GM19035 (cell line): ENCODE results near the gene CNEP1R1.

Experiments used
- ATAC-seq: cut with Tn5 transposase; IDR thresholded peaks from one replicate; pipeline ENCODE4 v1.9.1; 2021; ENCODE audit not compliant: unreplicated experiment

The CNEP1R1 gene

GRCh38 chr16:50059669-50060068 is 34.6 kb downstream of the CNEP1R1 start:
- ATAC-seq, result no peak

GRCh38 chr16:50061326-50061725 is 36.3 kb downstream of the CNEP1R1 start:
- ATAC-seq, result no peak

GRCh38 chr16:50065241-50065623 is 40.2 kb downstream of the CNEP1R1 start:
- no peak for ATAC-seq

GRCh38 chr16:50065624-50066481 is 40.8 kb downstream of the CNEP1R1 start, which contains the start of gene HEATR3:
Gene HEATR3, plus strand, starts transcription at chr16:50065970. Its CDS starts 162 bp downstream, at chr16:50066132.
- ATAC-seq, result peak; percentile 84

GRCh38 chr16:50066482-50067289 is 41.7 kb downstream of the CNEP1R1 start:
- no peak for ATAC-seq

- no peak for ATAC-seq
Measured at GRCh38 chr16:50067290-50067853, 42.3 kb downstream of the CNEP1R1 start.

GRCh38 chr16:50068550-50068949 is 43.5 kb downstream of the CNEP1R1 start:
- no peak for ATAC-seq

DNA sequence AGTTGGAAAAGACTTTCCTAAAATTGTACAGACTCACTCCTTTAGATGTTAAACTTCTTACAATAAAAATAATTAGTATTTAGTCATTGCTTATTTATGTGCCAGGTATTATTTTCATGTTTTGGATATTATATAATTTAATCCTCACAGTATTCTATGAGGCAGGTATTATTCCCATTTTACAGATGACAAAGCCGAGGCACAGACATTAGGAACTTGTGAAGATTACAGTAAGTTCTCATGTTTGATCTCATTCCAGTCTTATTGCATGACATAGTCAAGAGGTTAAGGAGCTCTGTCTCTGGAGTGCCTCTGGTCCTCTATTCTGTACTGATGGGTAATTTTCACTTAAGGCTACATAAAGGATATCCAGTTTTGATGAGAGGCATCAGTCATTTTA is 44.0 kb downstream of the CNEP1R1 start:
- no peak for ATAC-seq

DNA sequence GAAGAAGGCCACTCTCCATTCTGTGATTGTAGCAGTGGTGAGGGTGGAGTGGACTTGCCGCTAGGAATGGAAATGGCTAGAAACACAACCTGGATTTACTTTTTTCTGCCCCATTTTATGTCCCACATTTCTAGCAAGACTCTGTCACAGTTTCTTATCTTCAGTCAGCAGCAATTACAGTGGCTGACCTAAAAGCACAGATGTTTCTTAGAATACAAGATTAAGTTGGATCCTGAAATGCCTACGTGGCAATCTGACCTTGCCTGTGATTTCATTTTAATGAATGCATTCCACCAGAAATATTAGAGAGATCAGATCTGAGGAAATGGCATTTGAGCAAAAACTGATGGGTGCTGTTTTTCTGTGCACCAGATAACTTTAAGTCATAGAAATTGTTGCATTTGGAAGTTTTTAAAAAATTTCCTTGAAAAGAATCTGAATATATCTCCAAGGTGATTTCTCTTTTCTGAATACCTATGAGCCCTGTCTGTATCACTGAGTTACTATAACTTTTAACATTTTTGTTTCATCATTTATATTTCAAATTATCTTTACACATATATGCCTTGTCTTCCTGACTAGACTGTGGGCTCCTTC is 46.1 kb downstream of the CNEP1R1 start:
- no peak for ATAC-seq

- ATAC-seq, result no peak
Measured at GRCh38 chr16:50072730-50073129, 47.7 kb downstream of the CNEP1R1 start.

DNA sequence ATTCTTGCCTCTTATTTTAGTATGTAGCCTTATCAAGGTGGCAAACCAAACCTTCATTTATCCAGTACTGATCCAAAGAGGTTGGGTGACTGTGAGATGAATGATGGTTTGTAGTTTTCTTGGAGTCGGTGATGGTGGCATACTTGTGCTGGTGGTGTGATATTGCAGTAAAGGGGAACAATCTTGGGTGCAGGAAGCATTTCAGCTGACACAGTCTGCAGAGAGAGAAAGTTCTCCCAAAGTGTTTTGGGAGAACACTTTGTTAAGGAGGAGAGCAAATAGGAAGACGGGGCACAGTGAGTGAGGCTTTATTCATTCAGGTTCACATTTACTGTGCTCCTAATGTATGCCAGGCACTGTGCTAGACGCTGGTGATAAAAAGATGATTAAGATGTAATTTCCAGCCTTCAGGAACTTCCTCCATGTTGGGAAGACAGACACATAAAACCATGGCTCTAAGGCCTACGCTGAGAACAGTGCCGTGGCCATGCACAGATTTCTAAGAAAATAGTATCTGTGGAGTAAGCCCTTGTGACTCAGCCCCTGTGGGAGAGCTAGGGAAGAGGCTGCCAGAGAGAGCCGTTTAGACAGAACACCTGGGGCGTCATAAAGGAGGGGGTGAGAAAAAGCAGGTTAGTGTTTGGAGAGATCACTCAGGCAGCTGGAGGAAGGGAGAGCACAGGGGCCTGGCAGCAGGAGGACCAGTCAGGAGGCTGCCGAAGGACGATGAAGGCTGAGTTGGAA is 54.5 kb downstream of the CNEP1R1 start:
- ATAC-seq, result no peak

DNA sequence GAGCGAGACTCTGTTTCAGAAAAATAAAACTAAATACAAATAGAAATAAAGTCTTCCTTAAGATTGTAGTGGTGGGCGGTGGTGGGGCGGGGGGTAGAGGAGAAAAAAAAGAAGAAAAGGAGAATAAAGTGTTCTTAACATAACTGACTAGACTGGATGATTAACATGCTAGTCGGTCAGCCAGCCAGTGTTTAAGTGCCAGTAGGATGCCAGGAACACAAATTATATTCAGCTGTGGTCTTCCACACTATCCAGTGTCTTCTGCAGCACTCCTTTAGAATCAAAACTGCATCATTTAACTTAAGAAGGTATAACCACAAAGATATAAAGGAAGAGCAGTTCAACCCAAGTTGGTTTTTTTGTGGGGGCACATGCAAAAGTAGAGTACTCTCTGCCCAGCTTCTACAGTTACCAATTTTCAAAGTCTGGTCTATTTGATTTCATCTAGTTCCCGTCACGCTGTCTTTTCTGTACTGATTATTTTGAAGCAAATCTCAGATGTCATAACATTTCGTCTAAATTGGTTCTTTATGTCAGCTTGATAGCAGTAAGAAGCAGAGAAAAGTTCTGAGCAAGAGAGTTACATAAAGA is 56.5 kb downstream of the CNEP1R1 start:
- no peak for ATAC-seq

DNA sequence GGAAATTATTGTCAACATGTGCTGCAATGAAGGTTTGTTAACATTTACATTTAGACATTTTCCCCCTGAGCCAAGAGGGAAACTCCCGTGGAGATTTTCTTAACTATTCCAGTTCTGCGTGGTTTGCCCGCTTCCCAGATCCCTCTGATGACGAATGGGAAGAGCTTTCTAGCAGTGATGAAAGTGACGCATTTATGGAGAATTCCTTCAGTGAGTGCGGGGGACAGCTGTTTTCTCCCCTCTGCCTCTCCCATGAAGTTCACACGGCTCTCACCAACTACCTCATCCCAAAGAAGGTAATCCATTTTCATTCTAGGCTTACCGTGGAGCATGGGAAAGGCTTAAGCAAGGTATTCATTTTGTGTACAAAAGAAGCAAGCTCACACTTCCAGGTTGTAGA is 59.0 kb downstream of the CNEP1R1 start:
- no peak for ATAC-seq

DNA sequence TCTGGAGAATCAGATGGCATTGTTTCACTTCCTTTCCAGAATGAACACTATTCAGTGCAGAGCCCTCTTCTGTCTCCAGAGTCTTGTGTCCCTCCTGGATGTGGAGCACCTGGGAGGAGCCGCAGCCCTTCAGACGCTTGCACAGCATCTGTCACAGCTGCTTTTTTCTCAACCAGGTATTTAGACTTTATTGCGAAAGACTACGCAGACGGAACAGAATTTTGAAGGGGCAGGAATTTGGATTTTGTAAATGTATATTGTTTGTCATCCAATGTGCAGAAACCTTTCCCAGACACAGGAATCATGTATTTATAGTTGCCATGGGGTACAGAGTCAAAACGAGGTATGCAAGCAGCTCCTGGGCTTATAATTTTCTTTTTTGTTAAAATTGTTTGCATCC is 61.2 kb downstream of the CNEP1R1 start:
- ATAC-seq, result no peak
